Peyer's patch (tissue), 4 donors: ENCODE results near the gene CNTN5. TPM values are rescaled to one million over a fixed set of nuclear protein-coding genes. Genes with fewer than 3 reads are reported as not detected.

Source experiments
- DNase-seq, 3 donors: peaks; one replicate each; pipeline ENCODE4 v3.0.0-alpha.2; 2017 to 2019
- H3K27ac ChIP-seq, 4 donors: fragments of 200-600 bp; sonication (generic); one replicate each; pipeline ENCODE4 v1.5.1; 2016 to 2019
- H3K27me3 ChIP-seq, 2 donors: fragments of 200-600 bp; sonication (generic); one replicate each; pipeline ENCODE4 v1.5.1; 2019
- H3K36me3 ChIP-seq, 3 donors: fragments of 200-600 bp; sonication (generic); one replicate each; pipeline ENCODE4 v1.5.1; 2016 to 2019
- H3K4me1 ChIP-seq, 4 donors: fragments of 200-600 bp; sonication (generic); one replicate each; pipeline ENCODE4 v1.5.1; 2016 to 2019
- H3K4me3 ChIP-seq, 4 donors: fragments of 200-600 bp; sonication (generic); 1 replicate in 3 of 4; 2 replicates in 1 of 4; pipeline ENCODE4 v1.5.1; 2016 to 2019; ENCODE audit warnings: mild to moderate bottlenecking in 1 of 4
- H3K9me3 ChIP-seq, 4 donors: fragments of 200-600 bp; sonication (generic); one replicate each; pipeline ENCODE4 v1.5.1; 2016 to 2019; ENCODE audit warnings: mild to moderate bottlenecking in 1 of 4
- CTCF ChIP-seq, 6 experiments: fragments of 450-650 bp in 4 of 6; fragments of 200-600 bp in 2 of 6; sonication (generic) in 1 of 6; IDR thresholded peaks; one replicate each; pipeline ENCODE4 v1.5.1; 2017 to 2019; ENCODE audit warnings: antibody characterized with exemption in 6 of 6, mild to moderate bottlenecking in 3 of 6, moderate library complexity in 1 of 6
- POLR2A ChIP-seq, 2 donors: fragments of 450-650 bp; IDR thresholded peaks; one replicate each; pipeline ENCODE4 v1.5.1; 2017; ENCODE audit warnings: antibody characterized with exemption in 2 of 2, mild to moderate bottlenecking in 2 of 2, moderate library complexity in 2 of 2
- total RNA-seq, 4 donors: library from RNA; depleted of rRNA; stranded (reverse); fragments of >200 nt; gene quantifications; one replicate each; pipeline ENCODE4 v1.1.0, GENCODE V29; 2016

Gene CNTN5
- total RNA-seq, 4 donors from 2014 or later = not detected

GRCh38 chr11:99920956-99921355, 900.2 kb downstream of the CNTN5 start:
- H3K27ac ChIP-seq = no peak overlapping the region
- H3K27me3 ChIP-seq = no peaks in the 10 kb centered on the region
- H3K4me1 ChIP-seq = no peaks in the 10 kb centered on the region
- H3K9me3 ChIP-seq = no peaks in the 10 kb centered on the region
- DNase-seq = no peak
- H3K4me3 ChIP-seq = no peak overlapping the region
- no peak for TF ChIP-seq CTCF (IDR thresholded peaks at IDR 0.05)
- TF ChIP-seq POLR2A (IDR thresholded peaks at IDR 0.05) = no peak
- H3K36me3 ChIP-seq = no peaks in the 10 kb centered on the region

DNA sequence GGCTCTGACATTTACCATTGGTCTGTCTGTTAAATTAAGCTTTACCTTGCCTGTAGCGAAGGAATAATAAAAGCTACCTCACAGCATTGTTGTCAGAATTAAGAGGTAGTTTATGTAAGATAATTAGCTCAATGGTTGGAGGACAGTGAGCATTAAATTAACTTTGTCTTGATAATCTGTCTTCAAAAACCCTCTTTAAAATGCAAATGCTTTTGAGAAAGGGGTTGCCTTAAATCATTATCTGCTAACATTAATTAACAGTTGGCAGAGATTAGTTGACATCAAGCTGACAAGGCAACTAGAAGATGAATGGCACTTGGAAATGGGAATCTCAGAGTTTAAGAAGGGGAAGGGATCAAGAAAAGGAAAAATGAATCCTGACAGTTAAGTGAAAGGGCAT, 905.2 kb downstream of the CNTN5 start:
- no peaks in the 10 kb centered on the region for H3K4me1 ChIP-seq
- no peak for TF ChIP-seq CTCF (IDR thresholded peaks at IDR 0.05)
- TF ChIP-seq POLR2A (IDR thresholded peaks at IDR 0.05) = no peak

DNA sequence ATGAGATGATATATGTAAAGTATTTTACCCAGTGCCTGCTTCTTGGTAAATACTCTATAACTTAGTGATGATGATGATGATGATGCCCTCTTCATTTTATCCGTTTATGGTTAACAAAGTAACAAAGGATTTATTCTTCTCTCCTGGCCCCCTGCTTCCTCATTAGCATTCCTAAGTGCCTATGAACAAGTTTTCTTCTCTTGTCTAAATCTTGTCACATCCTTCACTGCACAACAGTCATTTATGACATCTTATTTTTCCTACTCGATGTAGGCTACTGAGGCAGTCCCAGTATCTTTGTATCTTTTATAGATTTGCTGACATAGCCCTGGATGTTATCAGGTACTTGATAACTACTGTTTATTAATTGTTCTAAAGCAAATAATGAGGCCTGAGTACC, 911.9 kb downstream of the CNTN5 start:
- Histone ChIP-seq H3K4me1 (no peaks in the 10 kb centered on the region), H3K27me3 (no peaks in the 10 kb centered on the region), H3K4me3 (no peak overlapping the region), H3K36me3 (no peaks in the 10 kb centered on the region), H3K27ac (no peak overlapping the region), H3K9me3 (no peaks in the 10 kb centered on the region)
- no peak for DNase-seq
- TF ChIP-seq POLR2A (IDR thresholded peaks at IDR 0.05) (no peak), CTCF (IDR thresholded peaks at IDR 0.05) (no peak)

More for the DNA sequence above, 905.2 kb downstream of the CNTN5 start:
- Histone ChIP-seq H3K27me3 (no peaks in the 10 kb centered on the region), H3K36me3 (no peaks in the 10 kb centered on the region), H3K4me3 (no peak overlapping the region), H3K9me3 (no peaks in the 10 kb centered on the region), H3K27ac (no peak overlapping the region)
- no peak for DNase-seq

GRCh38 chr11:99934008-99934407, 913.3 kb downstream of the CNTN5 start:
- Histone ChIP-seq H3K9me3 (no peaks in the 10 kb centered on the region), H3K27me3 (no peaks in the 10 kb centered on the region), H3K4me3 (no peak overlapping the region), H3K27ac (no peak overlapping the region), H3K4me1 (no peaks in the 10 kb centered on the region), H3K36me3 (no peaks in the 10 kb centered on the region)
- TF ChIP-seq CTCF (IDR thresholded peaks at IDR 0.05) (no peak), POLR2A (IDR thresholded peaks at IDR 0.05) (no peak)
- no peak for DNase-seq

DNA sequence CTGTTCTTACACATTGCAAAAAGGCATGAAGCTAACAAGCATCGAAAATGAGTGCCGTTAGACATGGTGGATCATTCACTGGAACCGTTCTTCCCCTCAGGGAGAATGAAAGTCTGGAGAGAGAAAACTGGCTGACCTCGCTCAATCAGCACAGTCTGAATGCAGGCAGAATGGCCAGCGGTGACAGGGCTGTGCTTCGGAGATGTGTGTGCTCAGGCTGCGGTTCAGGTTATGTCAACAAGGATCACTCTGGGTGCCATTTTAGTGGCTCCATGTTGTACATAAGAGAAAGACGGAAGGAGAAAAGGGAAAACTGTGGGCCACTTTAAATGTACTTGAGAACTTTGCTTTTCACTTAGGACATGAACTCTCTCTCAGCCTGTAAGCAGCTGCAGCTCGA, 916.6 kb downstream of the CNTN5 start:
- DNase-seq = no peak

More for the DNA sequence above, 916.6 kb downstream of the CNTN5 start:
- TF ChIP-seq CTCF (IDR thresholded peaks at IDR 0.05) (no peak), POLR2A (IDR thresholded peaks at IDR 0.05) (no peak)
- H3K36me3 ChIP-seq = no peaks in the 10 kb centered on the region
- H3K4me3 ChIP-seq = no peak overlapping the region
- no peaks in the 10 kb centered on the region for H3K9me3 ChIP-seq
- H3K27ac ChIP-seq = no peak overlapping the region
- H3K27me3 ChIP-seq = no peaks in the 10 kb centered on the region
- no peaks in the 10 kb centered on the region for H3K4me1 ChIP-seq
